ENCODE results near the gene FAM131C. TPM values are rescaled to one million over a fixed set of nuclear protein-coding genes. Genes with fewer than 3 reads are reported as not detected.
"Not testable (repeated sequence)": the region's sequence is repeated elsewhere in the genome, so short reads cannot be mapped to it uniquely, and the experiment has no call there.

FAM131C gene
- total RNA-seq, 1 experiment from 2014 or later = 0.88 TPM

- peak; percentile 70 for DNase-seq (ENCODE audit: low spot score)
- in situ Hi-C loops (cut with HindIII; ENCODE audit: low sequenced_read_pairs) = no loop called here
Measured at GRCh38 chr1:16064536-16065268, 8.7 kb downstream of the FAM131C start.

GRCh38 chr1:16063921-16064320 lies 9.5 kb downstream of the FAM131C start:
- peak; percentile 46 for DNase-seq (ENCODE audit: low spot score)
- in situ Hi-C loops (cut with HindIII; ENCODE audit: low sequenced_read_pairs) = no loop called here

- in situ Hi-C loops (cut with HindIII; ENCODE audit: low sequenced_read_pairs) = no loop called here
- DNase-seq (ENCODE audit: low spot score) = peak; percentile 66
Measured at GRCh38 chr1:16063226-16063829, 10.1 kb downstream of the FAM131C start.

- in situ Hi-C loops (cut with HindIII; ENCODE audit: low sequenced_read_pairs) = not testable (repeated sequence)
- peak; percentile 78 for DNase-seq (ENCODE audit: low spot score)
Measured at GRCh38 chr1:16062687-16063075, 10.8 kb downstream of the FAM131C start.

- in situ Hi-C loops (cut with HindIII; ENCODE audit: low sequenced_read_pairs) = not testable (repeated sequence)
- DNase-seq (ENCODE audit: low spot score) = peak; percentile 81
Measured at GRCh38 chr1:16061989-16062686, 11.3 kb downstream of the FAM131C start.

GRCh38 chr1:16061266-16061665 lies 12.2 kb downstream of the FAM131C start:
- no peak for DNase-seq (ENCODE audit: low spot score)
- in situ Hi-C loops (cut with HindIII; ENCODE audit: low sequenced_read_pairs) = no loop called here

- in situ Hi-C loops (cut with HindIII; ENCODE audit: low sequenced_read_pairs) = not testable (repeated sequence)
- DNase-seq (ENCODE audit: low spot score) = peak; percentile 56
Measured at GRCh38 chr1:16058394-16059120, 14.9 kb downstream of the FAM131C start.

GRCh38 chr1:16057314-16057915 lies 16.0 kb downstream of the FAM131C start:
- DNase-seq (ENCODE audit: low spot score); in situ Hi-C loops (cut with HindIII; ENCODE audit: low sequenced_read_pairs): not testable (repeated sequence)

GRCh38 chr1:16056521-16056912 lies 16.9 kb downstream of the FAM131C start:
- DNase-seq (ENCODE audit: low spot score); in situ Hi-C loops (cut with HindIII; ENCODE audit: low sequenced_read_pairs): not testable (repeated sequence)

- peak; percentile 96 for DNase-seq (ENCODE audit: low spot score)
- in situ Hi-C loops (cut with HindIII; ENCODE audit: low sequenced_read_pairs) = no loop called here
Measured at GRCh38 chr1:16055613-16056520, 17.6 kb downstream of the FAM131C start.

GRCh38 chr1:16054598-16055540 lies 18.6 kb downstream of the FAM131C start:
- DNase-seq (ENCODE audit: low spot score) = no peak
- in situ Hi-C loops (cut with HindIII; ENCODE audit: low sequenced_read_pairs) = no loop called here

- no peak for DNase-seq (ENCODE audit: low spot score)
- in situ Hi-C loops (cut with HindIII; ENCODE audit: low sequenced_read_pairs) = no loop called here
Measured at GRCh38 chr1:16053781-16054502, 19.5 kb downstream of the FAM131C start.

GRCh38 chr1:16051949-16052348 lies 21.5 kb downstream of the FAM131C start:
- DNase-seq (ENCODE audit: low spot score); in situ Hi-C loops (cut with HindIII; ENCODE audit: low sequenced_read_pairs): not testable (repeated sequence)

- DNase-seq (ENCODE audit: low spot score) = no peak
- in situ Hi-C loops (cut with HindIII; ENCODE audit: low sequenced_read_pairs) = no loop called here
Measured at GRCh38 chr1:16051039-16051438, 22.4 kb downstream of the FAM131C start.

GRCh38 chr1:16050328-16050727 lies 23.1 kb downstream of the FAM131C start:
- in situ Hi-C loops (cut with HindIII; ENCODE audit: low sequenced_read_pairs) = no loop called here
- no peak for DNase-seq (ENCODE audit: low spot score)

- DNase-seq (ENCODE audit: low spot score) = no peak
- in situ Hi-C loops (cut with HindIII; ENCODE audit: low sequenced_read_pairs) = no loop called here
Measured at GRCh38 chr1:16048573-16049189, 24.8 kb downstream of the FAM131C start.

All from G401 (cell line).